Measurements from ENCODE around the gene EML1. TPM values are rescaled to one million over a fixed set of nuclear protein-coding genes. Genes with fewer than 3 reads are reported as not detected.
A peak's percentile ranks its signal among the peaks of the same experiment; 100 is the strongest.

EML1 gene
- total RNA-seq, 6 experiments from 2014 or later, result 3.3 to 6.8 (median 4.5) TPM

DNA sequence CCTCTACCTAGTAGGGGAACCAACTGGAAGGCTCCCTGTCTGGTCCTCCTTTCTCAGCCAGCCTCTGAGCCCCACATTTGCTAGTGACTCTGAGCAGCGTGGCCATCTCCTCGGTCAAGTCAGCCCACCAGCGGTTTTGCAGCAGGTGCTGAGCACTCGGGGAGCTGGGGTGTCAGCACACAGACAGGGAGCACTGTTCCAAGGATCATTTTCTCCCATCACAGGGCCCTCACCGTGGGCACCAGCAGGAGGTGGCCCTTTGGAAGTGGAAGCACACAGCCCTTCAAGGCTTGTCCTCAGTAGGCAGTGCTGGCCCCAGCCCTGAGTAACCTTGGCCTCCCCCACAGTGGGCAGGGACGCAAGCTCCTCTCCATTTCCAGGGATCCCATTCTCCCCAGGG, 24.1 kb upstream of the EML1 start:
- ATAC-seq, result no peak
- H3K4me1 ChIP-seq, result peaks cover 0 to 15% (median 7%) of the 10 kb centered on the region in 4 donors
- intact Hi-C loops (cut with DNase I), result no loop called here
- H3K4me3 ChIP-seq, result no peak overlapping the region
- H3K27ac ChIP-seq, result no peak overlapping the region
- H3K27me3 ChIP-seq, result no peaks in the 10 kb centered on the region
- 100% methylated on average over 1 of the region's 6 CpGs for WGBS (ENCODE audit: insufficient coverage, low coverage, low lambda C conversion rate, missing lambda C conversion rate)
- peak in 1 of 3 donors; percentile 37 for DNase-seq
- no peak for TF ChIP-seq POLR2A (IDR thresholded peaks at IDR 0.05)
- TF ChIP-seq, protein P1, sequence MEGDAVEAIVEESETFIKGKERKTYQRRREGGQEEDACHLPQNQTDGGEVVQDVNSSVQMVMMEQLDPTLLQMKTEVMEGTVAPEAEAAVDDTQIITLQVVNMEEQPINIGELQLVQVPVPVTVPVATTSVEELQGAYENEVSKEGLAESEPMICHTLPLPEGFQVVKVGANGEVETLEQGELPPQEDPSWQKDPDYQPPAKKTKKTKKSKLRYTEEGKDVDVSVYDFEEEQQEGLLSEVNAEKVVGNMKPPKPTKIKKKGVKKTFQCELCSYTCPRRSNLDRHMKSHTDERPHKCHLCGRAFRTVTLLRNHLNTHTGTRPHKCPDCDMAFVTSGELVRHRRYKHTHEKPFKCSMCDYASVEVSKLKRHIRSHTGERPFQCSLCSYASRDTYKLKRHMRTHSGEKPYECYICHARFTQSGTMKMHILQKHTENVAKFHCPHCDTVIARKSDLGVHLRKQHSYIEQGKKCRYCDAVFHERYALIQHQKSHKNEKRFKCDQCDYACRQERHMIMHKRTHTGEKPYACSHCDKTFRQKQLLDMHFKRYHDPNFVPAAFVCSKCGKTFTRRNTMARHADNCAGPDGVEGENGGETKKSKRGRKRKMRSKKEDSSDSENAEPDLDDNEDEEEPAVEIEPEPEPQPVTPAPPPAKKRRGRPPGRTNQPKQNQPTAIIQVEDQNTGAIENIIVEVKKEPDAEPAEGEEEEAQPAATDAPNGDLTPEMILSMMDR (IDR thresholded peaks at IDR 0.05), result no peak
- H3K9me3 ChIP-seq, result no peaks in the 10 kb centered on the region
- H3K36me3 ChIP-seq, result no peaks in the 10 kb centered on the region

DNA sequence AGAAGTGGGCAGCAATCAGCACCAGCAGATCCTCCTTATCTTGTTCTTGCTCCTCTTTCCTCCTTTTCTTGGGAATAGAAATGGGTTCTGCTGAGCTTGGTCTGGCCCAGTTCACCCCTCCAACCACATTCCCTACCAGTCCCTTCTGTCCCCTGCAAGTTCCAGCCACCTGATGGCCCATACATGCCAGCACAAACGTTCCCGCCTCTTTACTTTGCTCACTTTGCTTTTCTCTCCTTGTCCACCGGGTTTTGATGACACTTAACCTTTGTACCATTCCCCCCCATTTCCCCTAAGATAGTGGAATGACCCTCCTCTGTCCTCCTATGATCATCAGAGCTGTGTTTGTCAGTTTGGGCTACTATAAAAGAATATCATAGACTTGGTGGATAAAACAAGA, 23.4 kb upstream of the EML1 start:
- Histone ChIP-seq H3K27ac (no peak overlapping the region), H3K9me3 (no peaks in the 10 kb centered on the region), H3K4me3 (no peak overlapping the region), H3K4me1 (peaks cover 0 to 15% (median 7%) of the 10 kb centered on the region in 4 donors), H3K36me3 (no peaks in the 10 kb centered on the region), H3K27me3 (no peaks in the 10 kb centered on the region)
- ATAC-seq (no peak), DNase-seq (peak in 1 of 3 donors; percentile 17)
- TF ChIP-seq POLR2A (IDR thresholded peaks at IDR 0.05), result no peak
- TF ChIP-seq, protein P1 (IDR thresholded peaks at IDR 0.05), result no peak
- intact Hi-C loops (cut with DNase I), result no loop called here
- 69% methylated on average over 3 of the region's 3 CpGs for WGBS (ENCODE audit: insufficient coverage, low coverage, low lambda C conversion rate, missing lambda C conversion rate)

DNA sequence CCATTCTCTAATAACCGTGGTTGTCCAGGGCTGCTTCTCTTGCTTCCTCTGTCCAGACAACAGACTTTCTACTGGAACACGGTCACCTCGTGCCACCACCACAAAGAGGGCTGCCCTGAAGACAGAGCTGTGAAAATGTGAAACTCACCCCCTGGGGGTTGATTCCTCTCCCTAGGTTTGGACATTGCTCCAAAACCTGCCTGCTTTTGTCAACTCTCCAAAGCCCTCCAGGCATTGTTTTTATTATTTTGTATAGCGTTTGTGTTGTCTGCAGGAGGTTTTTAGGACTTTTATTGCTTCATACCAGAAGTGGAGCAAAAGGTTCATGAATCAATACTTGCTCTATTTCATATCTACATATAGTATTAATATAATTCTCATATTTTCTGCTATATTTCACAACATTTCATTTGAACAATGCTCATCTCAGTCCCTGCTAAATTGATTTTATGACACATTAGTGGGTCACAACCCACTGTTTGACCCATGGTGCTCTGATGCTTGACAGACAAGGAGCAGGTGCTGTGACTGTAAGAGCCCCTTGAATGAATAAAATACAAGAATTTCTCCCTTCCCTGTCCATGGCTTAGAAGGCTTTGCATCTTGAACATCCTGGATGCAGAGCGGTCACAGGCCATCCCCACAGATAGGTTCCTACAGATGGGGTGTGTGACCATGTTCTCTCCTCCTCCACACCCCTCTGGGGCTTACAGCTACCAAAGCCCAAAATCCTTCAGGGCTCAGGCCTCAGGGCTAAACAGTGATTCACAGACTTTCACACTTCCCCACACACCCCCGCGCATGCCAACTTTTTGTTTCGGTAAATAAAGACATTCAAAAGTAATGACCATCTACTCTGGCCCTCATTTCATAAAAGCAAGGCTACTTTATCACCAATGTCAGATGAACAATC, 20.6 kb upstream of the EML1 start:
- H3K9me3 ChIP-seq, result no peaks in the 10 kb centered on the region
- ATAC-seq (no peak), DNase-seq (no peak)
- H3K4me1 ChIP-seq, result no peaks in the 10 kb centered on the region
- TF ChIP-seq, protein P1 (IDR thresholded peaks at IDR 0.05), result no peak
- no peak for TF ChIP-seq POLR2A (IDR thresholded peaks at IDR 0.05)
- intact Hi-C loops (cut with DNase I), result no loop called here
- no peaks in the 10 kb centered on the region for H3K27me3 ChIP-seq
- H3K36me3 ChIP-seq, result no peaks in the 10 kb centered on the region
- 79% methylated on average over 7 of the region's 8 CpGs for WGBS (ENCODE audit: insufficient coverage, low coverage, low lambda C conversion rate, missing lambda C conversion rate)
- H3K27ac ChIP-seq, result no peak overlapping the region
- H3K4me3 ChIP-seq, result no peak overlapping the region

DNA sequence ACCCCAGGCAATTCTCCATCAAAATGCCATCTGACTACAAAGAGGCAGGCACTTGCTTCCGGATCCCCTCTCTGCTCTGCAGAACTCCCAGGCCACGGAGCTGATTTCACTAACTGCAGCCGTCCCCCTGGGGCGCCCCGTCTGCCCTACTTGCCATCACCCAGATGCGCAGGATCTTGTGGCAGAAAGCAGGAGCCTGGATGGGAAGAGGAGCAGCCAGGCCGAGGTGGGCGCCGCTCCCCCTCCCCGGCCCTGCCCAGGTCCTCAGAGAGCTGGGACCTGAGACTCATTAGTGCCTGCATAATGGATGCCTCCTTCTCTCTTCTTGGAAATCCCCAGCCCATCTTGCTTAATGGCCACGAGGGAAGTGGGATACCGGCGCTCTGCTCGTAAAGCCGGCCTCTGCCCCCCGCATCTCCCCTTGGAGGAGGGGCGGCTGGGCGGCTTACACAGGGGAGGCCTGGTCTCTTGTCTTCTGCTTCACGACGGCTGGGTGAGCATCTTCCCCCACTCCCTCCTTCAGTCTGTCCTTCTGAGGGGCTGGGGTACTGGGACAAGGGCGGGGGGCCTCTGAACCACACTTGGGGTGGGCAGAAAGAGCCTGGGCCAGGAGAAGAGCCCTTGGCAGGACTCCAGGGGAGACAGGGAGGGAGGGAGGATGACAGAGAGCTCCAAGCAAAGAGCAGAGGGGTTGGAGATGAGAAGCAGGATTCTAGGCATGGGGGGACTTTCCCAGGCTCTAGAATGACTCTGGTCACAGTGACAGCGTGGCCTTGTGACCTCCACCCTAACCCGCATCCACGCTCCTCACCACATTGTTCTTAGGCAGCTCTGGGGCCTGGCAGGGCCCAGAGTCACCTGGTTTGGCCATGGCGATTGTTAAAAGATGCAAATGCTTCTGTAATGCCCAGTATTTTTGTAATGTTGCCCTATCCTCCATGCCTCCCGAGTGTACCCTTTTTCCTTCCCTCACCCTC, 19.4 kb upstream of the EML1 start:
- DNase-seq (no peak), ATAC-seq (peak in 1 of 4 donors; percentile 12)
- 60% methylated on average over 1 of the region's 26 CpGs for WGBS (ENCODE audit: insufficient coverage, low coverage, low lambda C conversion rate, missing lambda C conversion rate)
- Histone ChIP-seq H3K4me3 (no peak overlapping the region), H3K27me3 (no peaks in the 10 kb centered on the region), H3K4me1 (no peaks in the 10 kb centered on the region), H3K27ac (no peak overlapping the region), H3K9me3 (no peaks in the 10 kb centered on the region), H3K36me3 (no peaks in the 10 kb centered on the region)
- TF ChIP-seq, protein P1 (IDR thresholded peaks at IDR 0.05), result no peak
- no peak for TF ChIP-seq POLR2A (IDR thresholded peaks at IDR 0.05)
- intact Hi-C loops (cut with DNase I), result no loop called here

Measured in right lobe of liver (tissue), 6 donors.